Type B pancreatic cell (in vitro differentiated cells): ENCODE results near the gene MYO18B. TPM values are rescaled to one million over a fixed set of nuclear protein-coding genes. Genes with fewer than 3 reads are reported as not detected.

Experiments used
- DNase-seq: peaks from one replicate; pipeline ENCODE4 v3.0.0; 2021; ENCODE audit warnings: mixed read lengths; ENCODE audit not compliant: unreplicated experiment; ENCODE audit errors: extremely low spot score
- H3K27ac Mint-ChIP-seq: 2 replicates; pipeline ENCODE4 v1.8.0; 2021; ENCODE audit warnings: mild to moderate bottlenecking, mixed read lengths
- H3K27me3 Mint-ChIP-seq: 2 replicates; pipeline ENCODE4 v1.8.0; 2021; ENCODE audit warnings: mixed read lengths
- H3K36me3 Mint-ChIP-seq: 2 replicates; pipeline ENCODE4 v1.8.0; 2021; ENCODE audit warnings: mixed read lengths
- H3K4me1 Mint-ChIP-seq: one replicate; pipeline ENCODE4 v1.8.0; 2021; ENCODE audit warnings: mixed read lengths; ENCODE audit not compliant: unreplicated experiment
- H3K4me3 Mint-ChIP-seq: 2 replicates; pipeline ENCODE4 v1.8.0; 2021; ENCODE audit warnings: mild to moderate bottlenecking, mixed read lengths
- H3K9me3 Mint-ChIP-seq: 2 replicates; pipeline ENCODE4 v1.8.0; 2021; ENCODE audit warnings: mixed read lengths
- CTCF ChIP-seq: fragments of 200-600 bp; sonication (generic); conservative IDR thresholded peaks from 2 replicates; pipeline ENCODE4 v1.5.0; 2021; ENCODE audit warnings: antibody characterized with exemption, mild to moderate bottlenecking
- total RNA-seq: library from RNA; stranded (reverse); gene quantifications from 2 replicates; pipeline ENCODE4 v1.2.1, GENCODE V29; 2021; ENCODE audit warnings: low replicate concordance

MYO18B gene
- total RNA-seq, 1 donor from 2014 or later: 0.10 TPM

GRCh38 chr22:25930788-25931310 is 188.9 kb downstream of the MYO18B start:
- H3K4me1 Mint-ChIP-seq: peaks cover 16% of the 10 kb centered on the region
- H3K27me3 Mint-ChIP-seq: peaks cover 67% of the 10 kb centered on the region
- H3K36me3 Mint-ChIP-seq: no peaks in the 10 kb centered on the region
- H3K9me3 Mint-ChIP-seq: no peaks in the 10 kb centered on the region
- no peak overlapping the region for H3K4me3 Mint-ChIP-seq
- no peak for DNase-seq
- H3K27ac Mint-ChIP-seq: peak overlapping the region; percentile 47
- TF ChIP-seq CTCF: no peak

- TF ChIP-seq CTCF: no peak
- Mint-ChIP-seq H3K27me3 (peaks cover 61% of the 10 kb centered on the region), H3K9me3 (no peaks in the 10 kb centered on the region), H3K27ac (no peak overlapping the region), H3K4me3 (no peak overlapping the region), H3K36me3 (no peaks in the 10 kb centered on the region), H3K4me1 (peaks cover 16% of the 10 kb centered on the region)
- no peak for DNase-seq
Observed at GRCh38 chr22:25933158-25933788, 191.3 kb downstream of the MYO18B start.

GRCh38 chr22:25935266-25936058 is 193.5 kb downstream of the MYO18B start:
- Mint-ChIP-seq H3K9me3 (no peaks in the 10 kb centered on the region), H3K36me3 (no peaks in the 10 kb centered on the region), H3K27ac (no peak overlapping the region), H3K4me1 (peaks cover 10% of the 10 kb centered on the region), H3K4me3 (no peak overlapping the region), H3K27me3 (peaks cover 45% of the 10 kb centered on the region)
- TF ChIP-seq CTCF: no peak
- no peak for DNase-seq

GRCh38 chr22:25938151-25938550 is 196.2 kb downstream of the MYO18B start:
- TF ChIP-seq CTCF: no peak
- Mint-ChIP-seq H3K27me3 (peaks cover 50% of the 10 kb centered on the region), H3K4me3 (no peak overlapping the region), H3K36me3 (no peaks in the 10 kb centered on the region), H3K9me3 (no peaks in the 10 kb centered on the region), H3K4me1 (peaks cover 19% of the 10 kb centered on the region), H3K27ac (no peak overlapping the region)
- DNase-seq: no peak

GRCh38 chr22:25939384-25939783 is 197.4 kb downstream of the MYO18B start:
- Mint-ChIP-seq H3K9me3 (no peaks in the 10 kb centered on the region), H3K27ac (no peak overlapping the region), H3K27me3 (peaks cover 43% of the 10 kb centered on the region), H3K36me3 (no peaks in the 10 kb centered on the region), H3K4me1 (peaks cover 27% of the 10 kb centered on the region), H3K4me3 (no peak overlapping the region)
- TF ChIP-seq CTCF: no peak
- DNase-seq: no peak
